Activated CD4-positive, alpha-beta T cell treated with anti-CD3 and anti-CD28 coated beads, Interleukin-2, amount 50 U/mL, for 16 hours (primary cell): ENCODE data around the gene DNAH6.

Experiments used
- DNase-seq: peaks from one replicate; pipeline ENCODE4 v3.0.0-alpha.2; 2020

Gene DNAH6

GRCh38 chr2:84636080-84636971 lies 120.0 kb downstream of the DNAH6 start:
- DNase-seq: no peak

DNA sequence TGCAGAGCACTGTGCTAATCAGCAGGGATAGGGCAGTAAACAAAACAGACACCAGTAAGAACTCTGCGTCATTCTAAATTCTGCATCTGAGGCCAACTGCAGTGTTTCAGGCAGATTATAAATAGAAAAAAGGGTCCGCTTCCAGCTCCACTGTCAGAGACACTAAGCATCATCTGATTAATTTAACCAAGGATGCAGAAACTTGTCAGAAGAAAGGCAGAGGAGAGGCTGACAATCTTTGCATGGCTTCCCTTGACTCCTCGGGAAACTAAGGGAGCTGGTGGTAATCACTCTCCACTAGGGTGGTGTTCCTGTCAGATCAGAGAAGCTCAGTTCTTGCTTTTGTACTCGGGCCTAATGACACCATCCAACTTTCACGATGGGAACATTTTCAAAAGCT lies 123.5 kb downstream of the DNAH6 start:
- DNase-seq: no peak

DNA sequence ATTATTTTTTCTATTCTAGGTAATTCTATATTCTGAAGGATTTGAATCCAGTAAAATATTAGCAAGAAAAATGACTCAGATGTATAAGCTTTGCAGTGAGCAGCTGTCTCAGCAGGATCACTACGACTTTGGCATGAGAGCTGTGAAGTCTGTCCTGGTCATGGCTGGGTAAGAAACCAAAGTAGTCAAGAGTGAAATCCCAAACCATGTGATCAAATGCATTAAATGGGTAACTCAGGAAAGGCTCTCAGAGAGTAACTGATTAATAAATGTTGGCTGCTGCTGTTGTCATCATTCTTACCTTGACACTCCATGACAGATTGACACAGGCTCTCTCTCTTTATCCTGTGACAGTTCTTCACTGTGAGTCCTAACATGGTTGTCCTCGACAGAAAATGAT lies 124.1 kb downstream of the DNAH6 start:
- DNase-seq: no peak

DNA sequence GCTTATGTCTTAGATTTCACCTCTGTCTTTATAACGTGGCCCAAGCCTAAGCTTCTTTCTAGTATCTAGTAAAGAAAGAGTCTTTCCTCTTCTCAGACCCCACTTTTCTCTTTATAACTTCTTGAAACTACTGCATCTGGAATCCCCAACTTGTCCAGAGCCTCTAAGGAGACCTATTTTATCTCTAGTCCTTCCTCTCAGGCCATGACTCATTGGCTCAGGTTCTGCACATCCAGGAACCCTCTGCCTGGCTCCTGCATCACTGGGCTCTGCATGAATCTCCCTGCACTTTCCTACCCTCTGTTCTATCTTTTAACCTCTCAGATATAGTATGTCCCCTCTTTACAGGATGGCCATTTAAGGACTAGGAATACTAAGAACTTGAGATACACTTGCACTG lies 124.7 kb downstream of the DNAH6 start:
- DNase-seq: no peak

DNA sequence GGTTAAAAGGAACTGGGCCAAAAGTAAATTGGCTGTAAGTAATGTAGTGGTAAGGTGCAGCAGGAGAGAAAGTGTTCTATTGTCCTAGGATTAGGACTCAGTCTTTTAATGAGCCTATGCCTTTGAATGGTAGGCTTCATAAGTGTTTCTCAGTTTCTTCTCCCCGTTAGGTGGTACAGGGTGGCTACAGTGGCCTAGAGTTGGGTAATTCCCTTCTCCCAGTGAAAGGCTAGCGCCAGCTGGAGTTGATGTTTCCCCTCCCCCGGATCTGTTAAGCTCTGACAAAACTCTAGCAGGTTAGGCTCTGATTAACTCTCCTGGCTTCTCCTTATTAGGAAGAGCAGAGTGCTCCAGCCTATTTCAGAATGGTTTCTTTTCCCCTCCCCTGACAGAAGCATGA lies 127.7 kb downstream of the DNAH6 start:
- no peak for DNase-seq

DNA sequence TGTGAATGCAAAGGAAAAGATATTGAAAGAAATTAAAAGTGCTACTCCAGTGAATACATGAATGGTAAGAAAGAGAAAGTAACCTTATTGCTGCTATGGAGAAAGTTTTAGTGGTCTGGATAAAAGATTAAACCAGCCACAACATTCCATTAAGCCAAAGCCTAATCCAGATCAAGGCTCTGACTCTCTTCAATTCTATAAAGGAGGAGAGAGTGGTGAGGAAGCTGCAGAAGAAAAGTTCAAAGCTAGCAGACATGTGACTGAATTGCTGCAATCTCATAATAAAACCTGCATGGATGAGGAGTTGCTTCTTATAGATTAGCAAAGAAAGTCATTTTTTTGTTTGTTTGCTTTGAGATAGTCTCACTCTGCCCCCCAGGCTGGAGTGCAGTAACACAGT lies 130.2 kb downstream of the DNAH6 start:
- DNase-seq: no peak

GRCh38 chr2:84647267-84647666 lies 131.0 kb downstream of the DNAH6 start:
- DNase-seq: no peak

DNA sequence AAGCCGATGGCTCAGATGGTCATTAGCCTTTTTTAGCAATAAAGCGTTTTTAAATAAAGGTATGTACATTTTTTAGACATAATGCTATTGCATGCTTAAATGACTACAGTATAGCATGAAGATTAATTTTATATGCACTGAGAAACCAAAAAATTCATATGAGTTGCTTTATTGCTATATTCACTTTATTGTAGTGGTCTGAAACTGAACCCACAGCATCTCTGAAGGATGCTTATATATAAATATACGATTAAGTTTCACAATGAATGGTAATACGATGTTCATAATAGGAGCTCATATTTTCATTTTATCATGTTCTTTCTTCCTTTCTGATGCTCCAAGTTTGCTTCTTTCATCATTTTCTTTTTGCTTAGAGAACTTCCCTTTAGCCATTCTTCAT lies 132.8 kb downstream of the DNAH6 start:
- no peak for DNase-seq

DNA sequence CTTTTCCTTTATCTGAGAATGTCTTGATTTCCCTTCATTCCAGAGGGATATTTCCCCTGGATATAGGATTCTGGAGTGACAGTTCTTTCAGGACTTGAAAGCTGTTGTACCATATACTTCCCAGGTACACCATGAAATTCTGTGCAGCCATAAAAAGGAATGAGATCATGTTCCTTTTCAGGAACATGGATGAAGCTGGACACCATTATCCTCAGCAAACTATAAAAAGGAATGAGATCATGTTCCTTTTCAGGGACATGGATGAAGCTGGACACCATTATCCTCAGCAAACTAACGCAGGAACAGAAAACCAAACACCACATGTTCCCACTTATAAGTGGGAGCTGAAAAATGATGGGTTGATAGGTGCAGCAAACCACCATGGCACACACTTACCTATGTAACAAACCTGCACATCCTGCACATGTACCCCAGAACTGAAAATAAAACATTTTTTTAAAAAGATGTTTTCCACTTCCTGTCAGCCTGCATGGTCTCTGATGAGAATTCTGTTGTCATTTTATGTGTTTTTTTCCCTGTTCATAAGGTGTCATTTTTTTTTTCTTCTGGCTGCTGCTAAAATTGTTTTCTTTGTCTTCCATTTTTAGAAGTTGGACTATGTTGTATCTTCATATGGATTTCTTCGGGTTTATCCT lies 133.3 kb downstream of the DNAH6 start:
- DNase-seq: no peak

- no peak for DNase-seq
Measured at GRCh38 chr2:84652431-84652830, 136.1 kb downstream of the DNAH6 start.

DNA sequence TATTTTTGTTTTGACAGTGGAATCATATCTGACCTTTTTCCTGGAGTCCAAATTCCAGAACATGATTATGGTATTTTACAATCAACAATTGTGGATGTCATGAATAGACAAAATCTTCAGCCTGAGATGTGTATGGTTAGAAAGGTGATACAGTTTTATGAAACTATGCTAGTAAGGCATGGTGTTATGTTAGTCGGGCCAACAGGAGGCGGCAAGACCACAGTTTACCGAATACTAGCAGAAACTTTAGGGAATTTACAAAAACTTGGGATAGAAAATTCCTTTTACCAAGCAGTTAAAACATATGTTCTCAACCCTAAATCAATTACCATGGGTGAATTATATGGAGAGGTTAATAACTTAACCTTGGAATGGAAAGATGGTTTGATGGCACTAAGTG lies 137.0 kb downstream of the DNAH6 start:
- no peak for DNase-seq

DNA sequence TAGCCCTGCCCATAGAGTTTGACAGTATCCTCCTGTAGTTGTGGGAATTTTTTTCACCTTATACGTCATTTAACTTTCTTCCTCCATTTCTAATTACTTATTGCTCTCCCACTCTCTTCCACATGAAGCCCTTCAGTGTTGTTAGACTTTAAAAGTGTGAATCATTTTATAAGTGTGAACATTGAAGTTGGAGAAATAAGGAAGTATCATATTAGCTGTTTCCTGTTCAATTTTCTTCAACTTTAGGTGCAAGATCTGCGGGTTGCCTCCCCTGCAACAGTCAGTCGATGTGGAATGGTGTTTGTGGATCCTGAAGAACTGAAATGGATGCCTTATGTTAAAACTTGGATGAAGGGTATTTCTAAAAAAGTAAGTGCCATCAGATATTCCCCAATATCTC lies 138.1 kb downstream of the DNAH6 start:
- DNase-seq: no peak

DNA sequence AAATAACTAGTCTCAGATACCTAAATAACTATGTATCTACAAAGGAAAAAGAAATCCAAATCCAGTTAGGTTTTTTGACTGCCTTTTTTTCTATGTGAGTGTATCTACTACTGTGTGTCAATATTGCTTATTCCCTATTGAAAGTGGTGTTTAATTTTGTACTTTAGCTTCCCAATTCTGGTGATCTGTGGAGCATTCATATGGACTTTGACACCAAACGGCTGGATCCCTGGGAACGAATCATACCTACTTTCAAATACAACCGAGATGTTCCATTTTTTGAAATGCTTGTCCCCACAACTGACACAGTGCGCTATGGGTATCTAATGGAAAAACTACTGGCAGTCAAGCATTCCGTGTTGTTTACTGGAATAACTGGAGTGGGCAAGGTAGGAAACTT lies 152.8 kb downstream of the DNAH6 start:
- no peak for DNase-seq

DNA sequence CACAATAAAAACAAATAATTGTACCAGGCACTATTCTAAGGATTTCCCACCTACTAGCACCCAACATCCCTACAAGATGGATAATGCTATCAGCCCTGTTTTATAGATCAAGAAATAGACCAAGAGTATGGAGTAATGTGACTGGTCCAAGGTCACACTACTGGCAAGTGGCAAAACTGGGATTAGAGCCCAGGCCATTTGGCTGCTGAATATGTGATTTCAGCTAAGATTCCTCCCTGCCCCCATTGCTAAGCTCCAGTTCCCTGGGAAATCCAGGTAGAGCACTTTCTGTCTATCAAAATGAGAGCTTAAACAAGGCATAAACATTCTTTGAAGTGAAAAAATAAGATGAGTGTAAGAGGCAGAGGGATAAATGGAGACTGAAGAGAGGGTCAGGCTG lies 157.8 kb downstream of the DNAH6 start:
- no peak for DNase-seq

GRCh38 chr2:84674586-84674985 lies 158.3 kb downstream of the DNAH6 start:
- DNase-seq: no peak

DNA sequence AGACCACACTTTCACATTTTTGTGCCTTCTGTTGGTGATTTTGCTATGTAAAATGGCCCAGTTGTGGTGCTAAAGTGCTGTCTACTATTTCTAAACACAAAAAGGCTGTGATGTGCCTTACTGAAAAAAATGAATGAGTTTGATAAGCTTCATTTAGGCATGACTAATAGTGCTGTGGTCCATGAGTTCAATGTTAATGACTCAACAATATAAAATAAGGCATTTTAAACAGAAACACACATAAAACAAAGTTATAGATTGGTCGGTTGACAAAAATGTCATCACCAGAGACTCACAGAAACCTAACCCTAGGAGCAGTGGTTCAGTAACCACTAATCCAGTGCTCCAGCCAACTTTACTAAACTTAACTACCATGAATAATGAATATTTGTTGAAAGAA lies 160.0 kb downstream of the DNAH6 start:
- no peak for DNase-seq

DNA sequence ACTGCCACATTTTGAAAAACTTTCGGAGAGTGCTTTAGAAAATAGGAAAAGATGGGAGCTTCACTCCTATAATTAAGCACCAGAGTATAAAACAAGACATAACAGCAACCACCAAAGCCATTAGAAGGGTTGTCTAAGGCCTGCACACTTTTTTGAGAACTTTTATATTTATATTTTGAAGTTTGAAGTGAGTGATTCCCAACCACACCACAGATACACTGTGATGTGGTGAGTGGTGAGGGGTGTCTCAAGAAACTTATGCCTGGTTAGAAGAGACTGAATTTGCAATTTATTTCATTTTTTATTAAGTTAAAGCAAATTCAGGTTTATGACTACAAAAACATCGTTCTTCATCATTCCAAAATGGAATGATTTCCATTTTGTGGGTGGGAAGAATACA lies 161.9 kb downstream of the DNAH6 start:
- no peak for DNase-seq

DNA sequence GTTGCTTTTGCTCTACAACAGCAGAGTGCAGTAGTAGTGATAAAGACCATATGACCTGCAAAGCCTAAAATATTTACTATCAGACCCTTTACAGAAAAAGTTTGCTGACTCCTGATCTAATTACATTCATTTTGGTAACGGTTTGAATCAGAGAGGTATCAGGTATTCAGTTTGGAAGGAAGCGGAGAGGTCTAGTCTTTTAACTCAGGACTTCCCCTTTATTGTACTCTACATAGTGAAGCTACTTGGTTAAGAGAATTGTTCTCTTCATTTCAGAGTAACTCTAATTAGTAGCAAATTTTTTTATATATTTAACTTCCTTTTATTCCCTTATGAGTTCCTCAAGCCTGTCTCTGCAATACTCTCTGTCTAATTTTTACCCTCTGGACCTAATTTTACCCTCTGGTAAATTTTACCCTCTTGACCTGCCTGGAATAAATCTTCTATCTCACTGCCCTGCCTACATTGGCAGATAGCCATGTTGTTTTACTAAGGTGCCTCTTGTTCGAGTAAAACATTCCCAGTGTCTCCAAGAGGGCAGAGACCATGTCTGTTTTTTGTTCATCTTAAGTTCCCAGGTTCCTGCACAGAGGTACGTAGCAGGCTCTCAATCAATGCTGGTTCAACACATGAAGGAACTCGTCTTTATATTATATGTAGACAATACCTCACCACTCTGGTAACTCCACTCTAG lies 170.6 kb downstream of the DNAH6 start:
- peak; percentile 3 for DNase-seq

DNA sequence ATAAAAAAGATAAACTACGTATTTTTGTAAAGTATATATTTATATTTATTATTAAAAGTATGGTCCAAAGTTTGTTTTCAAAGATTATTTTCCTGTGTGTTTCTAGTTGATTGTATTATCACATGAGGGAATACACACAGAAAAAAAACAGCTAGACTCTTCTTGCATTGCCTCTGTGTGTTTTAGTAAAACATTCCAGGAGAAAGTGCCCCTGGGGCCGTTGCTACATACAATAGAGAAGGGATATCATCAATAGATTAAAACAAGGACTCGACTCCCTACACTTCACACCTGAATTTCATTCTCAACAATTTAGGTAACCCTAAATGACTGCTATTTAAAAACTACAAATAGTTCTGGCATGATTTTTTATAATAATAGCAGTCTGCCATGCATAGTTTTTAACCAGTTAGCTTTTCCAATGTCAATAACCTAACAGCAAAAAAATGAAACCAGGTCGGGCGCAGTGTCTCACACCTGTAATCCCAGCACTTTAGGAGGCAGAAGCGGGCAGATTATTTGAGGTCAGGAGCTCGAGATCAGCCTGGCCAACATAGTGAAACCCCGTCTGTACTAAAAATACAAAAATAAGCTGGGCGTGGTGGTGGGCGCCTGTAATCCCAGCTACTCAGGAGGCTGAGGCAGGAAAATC lies 171.3 kb downstream of the DNAH6 start:
- no peak for DNase-seq

DNA sequence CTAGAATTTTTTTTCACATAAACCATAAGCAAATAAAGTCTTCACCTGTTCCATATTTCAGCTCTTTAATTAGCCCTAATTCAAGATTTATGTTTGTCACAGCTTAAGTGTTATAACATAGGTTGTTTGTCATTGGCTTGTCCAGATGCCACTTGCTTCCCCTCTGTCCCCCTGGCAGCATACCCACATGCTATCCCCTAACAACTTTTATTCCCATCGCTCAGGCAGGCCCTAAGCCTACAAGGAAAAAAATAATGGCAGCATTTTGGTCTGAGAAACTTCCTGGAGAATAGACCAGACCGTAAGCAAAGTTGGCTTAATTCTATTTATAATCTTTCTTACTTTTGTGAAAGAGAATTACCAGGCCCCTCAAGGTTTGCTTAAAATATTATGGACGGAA lies 173.9 kb downstream of the DNAH6 start:
- no peak for DNase-seq

DNA sequence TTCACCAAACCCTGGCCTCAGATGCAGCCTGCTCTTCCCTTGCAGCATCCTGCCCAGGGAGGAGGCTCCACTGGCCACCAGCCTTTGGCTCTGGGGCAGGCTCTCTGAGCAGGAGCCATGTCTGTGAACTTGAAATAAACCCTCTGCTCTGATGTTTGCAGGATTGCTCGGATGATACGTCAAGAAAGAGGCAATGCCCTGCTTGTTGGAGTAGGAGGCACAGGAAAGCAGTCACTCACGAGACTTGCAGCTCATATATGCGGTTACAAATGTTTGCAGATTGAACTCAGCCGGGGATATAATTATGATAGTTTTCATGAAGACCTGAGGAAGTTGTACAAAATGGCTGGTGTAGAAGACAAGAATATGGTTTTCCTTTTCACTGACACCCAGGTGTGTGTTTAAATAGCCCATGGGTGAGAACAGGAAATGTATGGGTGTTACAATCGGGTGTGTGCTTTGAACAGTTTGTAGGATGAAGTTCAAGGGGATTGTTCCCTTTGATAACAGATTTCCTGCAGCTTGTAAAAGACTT lies 177.9 kb downstream of the DNAH6 start:
- no peak for DNase-seq

GRCh38 chr2:84697895-84698294 lies 181.6 kb downstream of the DNAH6 start:
- no peak for DNase-seq

DNA sequence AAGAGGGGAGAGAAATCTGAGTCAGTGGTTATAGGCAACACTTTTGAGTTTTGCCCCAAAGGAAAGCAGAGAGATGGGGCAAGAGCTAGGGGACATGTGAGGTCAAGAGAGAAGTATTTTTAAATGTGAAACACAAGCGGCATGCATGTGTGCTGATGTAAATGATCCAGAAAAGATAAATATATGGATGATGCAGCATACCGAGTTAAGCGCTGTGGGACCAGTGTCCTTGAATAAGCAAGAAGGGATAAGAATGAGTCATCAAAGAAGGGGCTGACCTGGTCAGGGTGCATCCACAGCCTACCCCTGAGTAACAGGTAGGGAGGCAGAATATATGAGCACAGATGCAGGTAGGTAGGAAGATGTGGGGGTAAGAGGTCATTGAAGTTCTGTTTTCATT lies 183.7 kb downstream of the DNAH6 start:
- DNase-seq: no peak
